Transverse colon (tissue), 1 donor: ENCODE measurements around the gene DPP4.

Source experiments
- EP300 ChIP-seq: sonication (generic); formaldehyde crosslinking; IDR thresholded peaks from one replicate; pipeline ENCODE4 v1.6.1; 2017; ENCODE audit warnings: antibody characterized with exemption, low read depth
- POLR2A ChIP-seq: fragments of 450-650 bp; IDR thresholded peaks from one replicate; pipeline ENCODE4 v1.6.1; 2016; ENCODE audit warnings: antibody characterized with exemption, mild to moderate bottlenecking, moderate library complexity

- no peak for TF ChIP-seq EP300
- no peak for TF ChIP-seq POLR2A
Observed at GRCh38 chr2:162113776-162114168, 39.8 kb upstream of the DPP4 start.
